ENCODE measurements around the gene SBNO1.
A peak's percentile ranks its signal among the peaks of the same experiment; 100 is the strongest.
"Not testable (repeated sequence)": the region's sequence is repeated elsewhere in the genome, so short reads cannot be mapped to it uniquely, and the experiment has no call there.

Gene SBNO1

DNA sequence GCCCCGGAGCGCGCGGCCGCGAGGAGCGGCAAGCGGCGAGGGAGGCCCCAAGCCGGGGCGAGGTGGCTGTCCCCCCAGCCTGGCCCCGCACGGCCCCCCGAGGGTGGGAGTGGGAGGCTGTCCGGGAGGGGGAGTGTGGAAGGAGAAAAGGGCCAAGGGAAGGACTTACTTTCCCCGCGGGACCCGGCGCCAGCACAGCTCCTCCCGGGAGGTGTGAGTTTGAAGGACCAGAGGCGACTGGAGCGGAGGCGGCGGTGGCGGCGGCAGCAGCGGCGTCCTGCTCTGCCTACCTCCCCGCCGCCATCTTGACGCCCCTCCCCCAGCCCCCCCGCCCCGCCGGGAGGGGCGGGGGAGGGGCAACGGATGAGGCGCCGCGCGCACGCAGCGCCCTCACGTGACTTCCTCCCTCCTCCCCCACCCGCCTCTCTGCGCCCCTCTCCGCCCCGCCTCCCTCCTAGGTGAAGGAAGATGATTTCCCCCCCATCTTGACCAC lies at the start of gene SBNO1:
Gene SBNO1, minus strand, starts transcription at position 316 of the 493 bp plus-strand sequence. CDS start 14,406 bp downstream, outside the sequence.
- DNase-seq (ENCODE audit: extremely low read depth in 1 of 2, low read depth in 1 of 2) = peak; percentile 71 to 88

GRCh38 chr12:123410041-123410412 lies 45.4 kb upstream of the SBNO1 start:
- DNase-seq (ENCODE audit: extremely low read depth in 1 of 2, low read depth in 1 of 2) = no peak

GRCh38 chr12:123409284-123410040 lies 44.8 kb upstream of the SBNO1 start:
- DNase-seq (ENCODE audit: extremely low read depth in 1 of 2, low read depth in 1 of 2) = not testable (repeated sequence)

GRCh38 chr12:123408619-123409018 lies 44.0 kb upstream of the SBNO1 start:
- not testable (repeated sequence) for DNase-seq (ENCODE audit: extremely low read depth in 1 of 2, low read depth in 1 of 2)

GRCh38 chr12:123407934-123408333 lies 43.3 kb upstream of the SBNO1 start:
- DNase-seq (ENCODE audit: extremely low read depth in 1 of 2, low read depth in 1 of 2) = not testable (repeated sequence)

DNA sequence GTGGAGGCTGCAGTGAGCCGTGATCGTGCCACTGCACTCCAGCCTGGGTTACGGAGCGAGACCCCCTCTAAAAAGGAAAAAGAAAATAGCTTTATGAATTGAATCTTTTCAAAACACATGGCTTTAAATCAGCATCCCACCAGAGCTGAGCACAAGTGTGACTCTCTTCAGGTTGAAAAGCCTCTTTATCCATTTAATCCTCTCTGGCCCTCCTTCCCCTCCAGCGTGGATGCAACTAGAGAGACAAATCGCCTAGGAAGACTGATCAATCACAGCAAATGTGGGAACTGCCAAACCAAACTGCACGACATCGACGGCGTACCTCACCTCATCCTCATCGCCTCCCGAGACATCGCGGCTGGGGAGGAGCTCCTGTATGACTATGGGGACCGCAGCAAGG lies 42.6 kb upstream of the SBNO1 start:
- not testable (repeated sequence) for DNase-seq (ENCODE audit: extremely low read depth in 1 of 2, low read depth in 1 of 2)

DNA sequence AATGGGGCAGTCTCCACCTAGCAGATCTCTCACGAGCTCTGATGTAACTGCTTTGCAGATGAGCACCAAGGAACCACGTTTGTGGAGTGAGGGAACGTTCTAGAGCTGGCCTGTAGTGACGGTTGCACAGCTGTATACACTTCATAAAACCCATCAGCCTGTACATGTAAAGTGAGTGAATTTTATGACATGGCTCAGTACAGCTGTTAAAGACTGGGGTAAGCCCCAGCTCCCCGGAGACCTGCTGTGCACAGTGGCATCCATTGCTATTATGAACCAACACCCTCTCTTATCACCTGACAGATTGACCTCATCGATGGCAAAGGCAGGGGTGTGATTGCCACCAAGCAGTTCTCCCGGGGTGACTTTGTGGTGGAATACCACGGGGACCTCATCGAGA lies 39.9 kb upstream of the SBNO1 start:
- no peak for DNase-seq (ENCODE audit: extremely low read depth in 1 of 2, low read depth in 1 of 2)

- DNase-seq (ENCODE audit: extremely low read depth in 1 of 2, low read depth in 1 of 2) = no peak
Measured at GRCh38 chr12:123401753-123402683, 37.4 kb upstream of the SBNO1 start.

- no peak for DNase-seq (ENCODE audit: extremely low read depth in 1 of 2, low read depth in 1 of 2)
Measured at GRCh38 chr12:123399255-123399617, 34.6 kb upstream of the SBNO1 start.

GRCh38 chr12:123398550-123399254 lies 34.1 kb upstream of the SBNO1 start:
- no peak for DNase-seq (ENCODE audit: extremely low read depth in 1 of 2, low read depth in 1 of 2)

GRCh38 chr12:123398177-123398549 lies 33.5 kb upstream of the SBNO1 start:
- DNase-seq (ENCODE audit: extremely low read depth in 1 of 2, low read depth in 1 of 2) = no peak

DNA sequence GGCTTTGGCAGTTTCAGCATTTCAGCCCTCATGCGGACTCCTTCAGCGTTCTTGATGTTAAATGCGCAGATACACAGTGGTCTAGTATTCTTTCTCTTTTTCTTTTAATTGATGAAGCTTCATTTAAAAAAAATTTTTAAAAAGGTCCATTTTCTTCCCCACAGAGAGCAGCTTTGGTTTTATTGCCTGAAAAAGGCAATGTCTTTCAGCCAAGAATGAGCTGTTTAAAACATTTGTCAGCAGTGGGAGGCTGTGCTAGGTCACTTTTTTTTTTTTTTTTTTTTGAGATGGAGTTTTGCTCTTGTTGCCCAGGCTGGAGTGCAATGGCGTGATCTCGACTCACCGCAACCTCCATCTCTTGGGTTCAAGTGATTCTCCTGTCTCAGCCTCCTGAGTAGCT lies 32.8 kb upstream of the SBNO1 start:
- no peak for DNase-seq (ENCODE audit: extremely low read depth in 1 of 2, low read depth in 1 of 2)

- no peak for DNase-seq (ENCODE audit: extremely low read depth in 1 of 2, low read depth in 1 of 2)
Measured at GRCh38 chr12:123396954-123397353, 32.3 kb upstream of the SBNO1 start.

GRCh38 chr12:123396543-123396942 lies 31.9 kb upstream of the SBNO1 start:
- no peak for DNase-seq (ENCODE audit: extremely low read depth in 1 of 2, low read depth in 1 of 2)

DNA sequence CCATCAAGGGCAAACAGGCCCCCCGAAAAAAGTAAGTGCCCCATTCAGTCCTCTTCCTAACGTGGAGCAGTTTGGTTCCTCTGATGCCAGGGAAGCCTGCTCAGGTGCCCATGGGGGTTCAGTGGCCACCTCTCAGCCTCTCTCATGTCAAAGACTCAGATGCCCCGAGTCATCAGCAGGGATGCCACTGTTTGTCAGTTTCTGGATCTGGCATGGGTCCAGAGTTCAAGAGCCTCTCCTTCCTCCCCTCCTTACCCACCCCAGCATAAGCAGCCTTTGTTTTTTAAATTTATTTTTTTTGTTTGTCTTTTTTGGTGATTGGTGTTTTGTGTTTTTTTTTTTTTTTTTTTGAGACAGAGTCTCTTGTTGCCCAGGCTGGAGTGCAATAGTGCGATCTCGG lies 30.6 kb upstream of the SBNO1 start:
- DNase-seq (ENCODE audit: extremely low read depth in 1 of 2, low read depth in 1 of 2) = no peak

- no peak for DNase-seq (ENCODE audit: extremely low read depth in 1 of 2, low read depth in 1 of 2)
Measured at GRCh38 chr12:123393747-123394146, 29.1 kb upstream of the SBNO1 start.

GRCh38 chr12:123391546-123392343 lies 27.1 kb upstream of the SBNO1 start:
- DNase-seq (ENCODE audit: extremely low read depth in 1 of 2, low read depth in 1 of 2) = no peak

DNA sequence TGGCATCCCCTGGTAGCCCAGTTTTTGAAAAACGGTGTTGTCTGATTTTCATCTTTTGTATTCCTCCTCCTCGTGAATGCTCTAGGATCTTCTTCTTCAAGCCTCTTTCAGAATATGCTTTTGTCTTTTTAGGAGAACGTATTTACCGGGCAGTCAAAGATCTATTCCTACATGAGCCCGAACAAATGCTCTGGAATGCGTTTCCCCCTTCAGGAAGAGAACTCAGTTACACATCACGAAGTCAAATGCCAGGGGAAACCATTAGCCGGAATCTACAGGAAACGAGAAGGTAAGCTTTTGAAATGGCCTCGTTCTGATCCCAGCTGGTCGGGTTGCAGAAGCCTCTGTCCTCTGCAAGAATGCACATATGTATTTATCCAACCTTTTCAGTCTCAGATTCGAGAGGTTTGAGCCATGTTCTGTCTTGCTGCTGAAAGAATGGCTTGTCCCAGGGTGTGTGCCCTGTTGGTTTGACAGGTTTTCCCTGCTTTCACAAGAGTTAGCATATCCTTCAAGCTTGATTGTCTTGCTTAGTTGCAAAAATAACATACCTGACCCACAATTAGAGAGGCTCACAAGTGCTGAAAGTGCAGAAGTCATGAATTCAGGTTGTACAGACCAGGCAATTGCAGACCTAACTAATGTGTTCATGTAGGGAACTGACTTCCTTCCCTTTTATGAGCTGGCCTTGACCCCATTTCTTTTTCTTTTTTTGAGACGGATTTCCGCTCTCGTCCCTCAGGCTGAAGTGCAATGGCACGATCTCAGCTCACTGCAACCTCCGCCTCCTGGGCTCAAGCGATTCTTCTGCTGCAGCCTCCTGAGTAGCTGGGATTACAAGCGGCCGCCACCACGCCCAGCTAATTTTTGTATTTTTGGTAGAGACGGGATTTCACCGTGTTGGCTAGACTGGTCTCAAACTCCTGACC lies 26.1 kb upstream of the SBNO1 start:
- DNase-seq (ENCODE audit: extremely low read depth in 1 of 2, low read depth in 1 of 2) = no peak
